HEK293T (cell line): Measurements from ENCODE around the gene ZNF766.

ENCODE experiments used
- BHLHE40 ChIP-seq: fragments of 450-650 bp; IDR thresholded peaks from 2 replicates; pipeline ENCODE4 v1.6.1; 2016; ENCODE audit warnings: mild to moderate bottlenecking, moderate library complexity, borderline replicate concordance
- CTBP1 ChIP-seq: fragments of 450-650 bp; IDR thresholded peaks from 2 replicates; pipeline ENCODE4 v1.6.1; 2016; ENCODE audit warnings: borderline replicate concordance
- ELF4 ChIP-seq: fragments of 450-650 bp; IDR thresholded peaks from 2 replicates; pipeline ENCODE4 v1.6.1; 2017; ENCODE audit warnings: antibody characterized with exemption
- FOXA1 ChIP-seq: fragments of 450-650 bp; IDR thresholded peaks from 2 replicates; pipeline ENCODE4 v1.6.1; 2016; ENCODE audit warnings: mild to moderate bottlenecking
- FOXM1 ChIP-seq: fragments of 450-650 bp; IDR thresholded peaks from 2 replicates; pipeline ENCODE4 v1.6.1; 2017; ENCODE audit warnings: mild to moderate bottlenecking, borderline replicate concordance
- HDGF ChIP-seq: fragments of 450-650 bp; IDR thresholded peaks from 2 replicates; pipeline ENCODE4 v1.6.1; 2017; ENCODE audit warnings: antibody characterized with exemption, borderline replicate concordance
- LEF1 ChIP-seq: fragments of 450-650 bp; IDR thresholded peaks from 2 replicates; pipeline ENCODE4 v1.6.1; 2017; ENCODE audit warnings: mild to moderate bottlenecking, borderline replicate concordance
- NFRKB ChIP-seq: fragments of 450-650 bp; IDR thresholded peaks from 2 replicates; pipeline ENCODE4 v1.6.1; 2016; ENCODE audit warnings: mild to moderate bottlenecking, moderate library complexity
- SP1 ChIP-seq: fragments of 450-650 bp; IDR thresholded peaks from 2 replicates; pipeline ENCODE4 v1.6.1; 2017
- SUZ12 ChIP-seq: fragments of 450-650 bp; IDR thresholded peaks from 2 replicates; pipeline ENCODE4 v1.6.1; 2016; ENCODE audit warnings: mild to moderate bottlenecking
- TARDBP ChIP-seq: fragments of 450-650 bp; IDR thresholded peaks from 2 replicates; pipeline ENCODE4 v1.6.1; 2016

GRCh38 chr19:52270266-52270885, 989 bp downstream of the ZNF766 start:
- TF ChIP-seq FOXA1 (no peak), SP1 (no peak), BHLHE40 (no peak), NFRKB (no peak), FOXM1 (no peak), LEF1 (no peak), SUZ12 (no peak), CTBP1 (no peak), ELF4 (no peak), HDGF (no peak), TARDBP (no peak)
